ES-I3 (cell line): ENCODE results near the gene CRTC1.
"Not testable (repeated sequence)": the region's sequence is repeated elsewhere in the genome, so short reads cannot be mapped to it uniquely, and the experiment has no call there.

Source experiments
- H3K36me3 ChIP-seq: 2 replicates; pipeline ENCODE4 v1.6.1; 2013; ENCODE audit warnings: mild to moderate bottlenecking, low read length, control low read depth, moderate library complexity; ENCODE audit not compliant: insufficient read depth
- H3K4me1 ChIP-seq: 2 replicates; pipeline ENCODE4 v1.6.1; 2013; ENCODE audit warnings: mild to moderate bottlenecking, control low read depth, low read length; ENCODE audit not compliant: insufficient read depth
- H3K9ac ChIP-seq: 2 replicates; pipeline ENCODE4 v1.6.1; 2013; ENCODE audit warnings: low read depth, mild to moderate bottlenecking, low read length, moderate library complexity
- H3K9me3 ChIP-seq: 2 replicates; pipeline ENCODE4 v1.6.1; 2013; ENCODE audit warnings: mild to moderate bottlenecking, low read length, moderate library complexity; ENCODE audit not compliant: control insufficient read depth, insufficient read depth

The CRTC1 gene

GRCh38 chr19:18669883-18670282 is 13.6 kb upstream of the CRTC1 start:
- Histone ChIP-seq H3K4me1 (no peaks in the 10 kb centered on the region), H3K9me3 (no peaks in the 10 kb centered on the region), H3K9ac (no peak overlapping the region), H3K36me3 (no peaks in the 10 kb centered on the region; the same call in 1 of the 2 replicates)

- Histone ChIP-seq H3K4me1 (no peaks in the 10 kb centered on the region), H3K9ac (no peak overlapping the region)
Observed at GRCh38 chr19:18670312-18670711, 13.2 kb upstream of the CRTC1 start.

GRCh38 chr19:18671303-18672043 is 12.0 kb upstream of the CRTC1 start:
- no peaks in the 10 kb centered on the region; the same call in 1 of the 2 replicates for H3K36me3 ChIP-seq
- no peaks in the 10 kb centered on the region for H3K4me1 ChIP-seq
- no peaks in the 10 kb centered on the region for H3K9me3 ChIP-seq
- H3K9ac ChIP-seq = no peak overlapping the region

More at GRCh38 chr19:18670312-18670711, 13.2 kb upstream of the CRTC1 start:
- Histone ChIP-seq H3K36me3 (no peaks in the 10 kb centered on the region; the same call in 1 of the 2 replicates), H3K9me3 (no peaks in the 10 kb centered on the region)

GRCh38 chr19:18672044-18672451 is 11.4 kb upstream of the CRTC1 start:
- Histone ChIP-seq H3K9me3 (no peaks in the 10 kb centered on the region), H3K36me3 (no peaks in the 10 kb centered on the region; the same call in 1 of the 2 replicates), H3K4me1 (no peaks in the 10 kb centered on the region), H3K9ac (no peak overlapping the region)

GRCh38 chr19:18672606-18673337 is 10.7 kb upstream of the CRTC1 start:
- no peak overlapping the region for H3K9ac ChIP-seq
- H3K9me3 ChIP-seq = no peaks in the 10 kb centered on the region
- peaks cover 1% of the 10 kb centered on the region; the same call in 1 of the 2 replicates for H3K4me1 ChIP-seq
- H3K36me3 ChIP-seq = no peaks in the 10 kb centered on the region; the same call in 1 of the 2 replicates

GRCh38 chr19:18674616-18675015 is 8.9 kb upstream of the CRTC1 start:
- Histone ChIP-seq H3K4me1 (peaks cover 9% of the 10 kb centered on the region), H3K36me3 (no peaks in the 10 kb centered on the region; the same call in 1 of the 2 replicates), H3K9me3 (no peaks in the 10 kb centered on the region), H3K9ac (no peak overlapping the region)

- no peaks in the 10 kb centered on the region for H3K9me3 ChIP-seq
- H3K4me1 ChIP-seq = peaks cover 9% of the 10 kb centered on the region
- H3K9ac ChIP-seq = no peak overlapping the region
- H3K36me3 ChIP-seq = no peaks in the 10 kb centered on the region
Observed at GRCh38 chr19:18675779-18676178, 7.7 kb upstream of the CRTC1 start.

GRCh38 chr19:18676692-18677091 is 6.8 kb upstream of the CRTC1 start:
- Histone ChIP-seq H3K36me3 (no peaks in the 10 kb centered on the region), H3K9ac (no peak overlapping the region), H3K4me1 (peaks cover 9% of the 10 kb centered on the region), H3K9me3 (no peaks in the 10 kb centered on the region)

GRCh38 chr19:18677156-18677555 is 6.3 kb upstream of the CRTC1 start:
- H3K4me1 ChIP-seq = peaks cover 9% of the 10 kb centered on the region
- no peak overlapping the region for H3K9ac ChIP-seq
- no peaks in the 10 kb centered on the region for H3K36me3 ChIP-seq
- no peaks in the 10 kb centered on the region for H3K9me3 ChIP-seq

- not testable (repeated sequence) for H3K36me3 ChIP-seq, H3K9ac ChIP-seq, H3K9me3 ChIP-seq, H3K4me1 ChIP-seq
Observed at GRCh38 chr19:18680148-18680547, 3.3 kb upstream of the CRTC1 start.

GRCh38 chr19:18682807-18683108 is 722 bp upstream of the CRTC1 start:
- Histone ChIP-seq H3K4me1 (peaks cover 8% of the 10 kb centered on the region), H3K9ac (peak overlapping the region; percentile 50), H3K36me3 (no peaks in the 10 kb centered on the region), H3K9me3 (no peaks in the 10 kb centered on the region)

- H3K9ac ChIP-seq = peak overlapping the region; percentile 37
- H3K4me1 ChIP-seq = no peaks in the 10 kb centered on the region; the same call in 1 of the 2 replicates
Observed at GRCh38 chr19:18683958-18684641, 620 bp downstream of the CRTC1 start.

GRCh38 chr19:18684642-18684993 is 1.1 kb downstream of the CRTC1 start:
- Histone ChIP-seq H3K9ac (no peak overlapping the region), H3K4me1 (no peaks in the 10 kb centered on the region; the same call in 1 of the 2 replicates), H3K36me3 (no peaks in the 10 kb centered on the region), H3K9me3 (no peaks in the 10 kb centered on the region)

More at GRCh38 chr19:18683958-18684641, 620 bp downstream of the CRTC1 start:
- Histone ChIP-seq H3K9me3 (no peaks in the 10 kb centered on the region), H3K36me3 (no peaks in the 10 kb centered on the region)

GRCh38 chr19:18685597-18686190 is 2.2 kb downstream of the CRTC1 start:
- Histone ChIP-seq H3K4me1 (no peaks in the 10 kb centered on the region; the same call in 1 of the 2 replicates), H3K36me3 (no peaks in the 10 kb centered on the region)

More at GRCh38 chr19:18685597-18686190, 2.2 kb downstream of the CRTC1 start:
- Histone ChIP-seq H3K9me3 (no peaks in the 10 kb centered on the region), H3K9ac (no peak overlapping the region)
